NCI-H460 (cell line): ENCODE measurements around the gene IGFBP5. TPM values are rescaled to one million over a fixed set of nuclear protein-coding genes. Genes with fewer than 3 reads are reported as not detected.

ENCODE experiments used
- DNase-seq: peaks from one replicate; pipeline ENCODE4 v3.0.0-alpha.2; 2016; ENCODE audit warnings: low read depth; ENCODE audit errors: extremely low read depth
- total RNA-seq: library from RNA; depleted of rRNA; stranded (reverse); fragments of >200 nt; shearing (Covaris generic); gene quantifications from 2 replicates; pipeline ENCODE4 v1.2.3, GENCODE V29; 2014

IGFBP5 gene
- total RNA-seq, 1 experiment from 2014 or later = 0.82 TPM

DNA sequence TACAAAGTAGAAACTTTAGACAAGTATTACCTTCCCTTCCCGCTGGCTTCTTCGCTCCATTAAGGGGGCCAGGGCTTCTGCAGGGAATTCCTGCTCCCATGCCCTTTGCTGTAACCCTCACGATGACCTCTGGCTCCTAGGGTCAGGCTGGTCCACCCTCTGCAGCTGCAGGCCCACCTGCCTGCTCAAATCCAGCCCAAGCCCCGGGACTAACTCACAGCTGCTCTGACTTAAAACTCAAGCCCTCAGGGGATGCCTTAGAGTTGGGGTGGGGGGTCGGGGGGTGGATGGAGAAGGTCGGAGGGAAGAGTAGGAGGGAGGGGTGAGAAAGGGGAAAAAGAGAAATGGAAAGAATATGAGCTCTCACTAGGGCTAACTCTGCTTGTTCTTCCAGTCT lies 4.9 kb downstream of the IGFBP5 start:
- DNase-seq = no peak

GRCh38 chr2:216689397-216689796 lies 6.0 kb downstream of the IGFBP5 start:
- no peak for DNase-seq

DNA sequence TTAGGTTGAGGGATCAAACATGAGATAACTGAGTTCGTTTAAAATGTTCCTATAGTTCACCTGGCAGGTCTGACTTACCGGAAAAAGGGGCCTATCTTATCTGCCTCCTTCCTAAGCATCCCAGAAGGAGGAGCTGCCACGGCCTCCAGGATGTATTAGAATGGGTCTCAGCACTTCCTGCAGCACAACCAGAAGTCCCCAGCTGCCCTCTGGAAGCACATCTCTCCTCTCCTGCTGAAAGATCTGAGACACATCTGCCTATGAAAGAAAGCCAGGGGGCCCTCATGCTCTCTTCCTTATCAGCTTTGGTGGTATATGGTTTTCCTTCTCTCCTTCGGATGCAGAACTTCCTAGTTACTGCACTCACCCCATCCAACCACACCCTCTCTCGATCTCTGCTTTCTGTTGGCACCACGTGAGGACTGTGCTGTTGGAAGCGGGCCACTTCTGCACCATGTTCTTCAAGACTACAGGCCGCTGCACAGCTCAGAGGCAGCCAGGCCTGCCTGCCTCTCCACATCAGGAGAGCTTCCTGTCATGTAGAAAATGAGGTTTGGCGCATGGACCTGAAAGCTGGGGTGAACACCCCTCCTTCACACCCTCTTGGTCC lies 6.5 kb downstream of the IGFBP5 start:
- no peak for DNase-seq

DNA sequence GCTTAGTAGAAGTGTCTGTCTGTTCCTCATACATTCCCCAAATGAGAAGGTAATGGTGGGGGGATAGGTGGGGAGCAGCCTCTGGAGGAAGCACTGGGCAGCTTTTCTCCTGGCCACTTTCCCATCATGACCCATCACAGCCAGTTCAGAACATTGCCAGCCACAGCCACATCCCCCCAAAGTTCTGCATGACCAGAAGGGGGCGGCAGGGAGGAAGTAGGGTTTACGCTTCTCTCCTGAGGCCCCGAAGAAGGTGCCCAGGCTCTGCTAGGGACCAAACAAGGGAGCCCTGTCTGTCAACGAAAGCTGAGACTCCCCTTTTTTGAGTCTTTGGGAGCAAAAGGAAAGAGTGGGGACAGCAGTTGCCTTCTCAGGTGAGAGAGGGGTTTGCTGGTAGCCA lies 7.7 kb downstream of the IGFBP5 start:
- no peak for DNase-seq

DNA sequence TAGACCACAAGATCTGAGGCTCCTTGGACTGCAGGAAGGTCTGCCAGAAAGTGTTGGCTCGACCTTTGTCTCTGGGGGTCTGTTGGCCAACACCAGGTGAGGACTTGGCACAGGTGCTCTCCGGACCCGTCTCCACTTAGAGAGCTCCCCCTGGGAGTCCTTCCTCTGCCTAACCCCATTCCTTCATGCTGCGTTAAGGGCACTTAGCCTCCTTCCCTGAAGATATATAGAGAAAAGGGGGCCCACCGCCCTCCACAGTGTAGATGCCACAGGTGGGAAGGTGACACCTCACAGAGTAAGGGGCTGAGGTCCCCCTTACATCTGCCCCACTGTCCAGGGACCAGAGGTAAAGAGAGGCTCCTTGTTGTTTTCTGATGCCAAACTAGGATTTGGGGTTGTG lies 8.2 kb downstream of the IGFBP5 start:
- DNase-seq = no peak

GRCh38 chr2:216685327-216685875 lies 9.9 kb downstream of the IGFBP5 start:
- DNase-seq = no peak

DNA sequence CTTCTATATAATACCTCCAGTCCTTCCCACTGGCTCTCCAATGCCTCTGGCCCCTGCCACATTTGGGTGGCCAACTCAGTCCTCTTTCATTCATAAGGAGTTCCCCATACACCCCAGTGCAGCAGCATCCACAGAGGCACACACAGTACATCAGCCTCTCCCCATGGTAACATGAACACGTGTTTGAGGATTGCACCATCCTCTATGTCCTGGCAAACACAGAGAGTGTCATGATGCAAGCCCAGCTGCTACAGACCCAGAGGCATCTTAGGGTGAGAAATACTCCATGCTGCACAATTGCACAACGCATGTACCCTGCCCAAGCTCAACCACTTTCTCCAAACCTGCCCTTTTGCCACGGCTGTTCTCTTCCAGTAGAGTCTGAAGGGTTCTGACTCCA lies 11.5 kb downstream of the IGFBP5 start:
- peak; percentile 76 for DNase-seq

DNA sequence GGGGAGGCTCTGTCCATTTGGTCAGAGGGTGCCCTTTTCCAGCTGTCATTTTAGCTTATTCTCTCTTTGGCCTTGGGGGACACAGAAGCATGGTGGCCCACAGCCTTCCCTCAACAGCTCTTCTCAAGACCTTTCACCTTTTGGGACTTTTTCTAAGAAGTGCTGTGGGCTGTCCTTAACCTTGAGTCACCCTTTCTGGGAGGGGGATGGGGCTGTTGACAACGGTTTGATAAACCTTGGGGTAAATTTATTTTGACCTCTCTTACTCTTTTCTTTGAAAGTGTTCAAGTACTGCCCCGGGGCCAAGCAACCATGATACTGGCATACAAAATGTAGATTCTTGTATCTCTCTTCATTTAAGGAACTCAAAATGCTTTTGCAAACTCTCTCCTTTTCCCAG lies 13.7 kb downstream of the IGFBP5 start:
- DNase-seq = no peak

- DNase-seq = no peak
Measured at GRCh38 chr2:216680951-216681629, 14.3 kb downstream of the IGFBP5 start.

GRCh38 chr2:216679658-216680024 lies 15.7 kb downstream of the IGFBP5 start:
- DNase-seq = no peak

DNA sequence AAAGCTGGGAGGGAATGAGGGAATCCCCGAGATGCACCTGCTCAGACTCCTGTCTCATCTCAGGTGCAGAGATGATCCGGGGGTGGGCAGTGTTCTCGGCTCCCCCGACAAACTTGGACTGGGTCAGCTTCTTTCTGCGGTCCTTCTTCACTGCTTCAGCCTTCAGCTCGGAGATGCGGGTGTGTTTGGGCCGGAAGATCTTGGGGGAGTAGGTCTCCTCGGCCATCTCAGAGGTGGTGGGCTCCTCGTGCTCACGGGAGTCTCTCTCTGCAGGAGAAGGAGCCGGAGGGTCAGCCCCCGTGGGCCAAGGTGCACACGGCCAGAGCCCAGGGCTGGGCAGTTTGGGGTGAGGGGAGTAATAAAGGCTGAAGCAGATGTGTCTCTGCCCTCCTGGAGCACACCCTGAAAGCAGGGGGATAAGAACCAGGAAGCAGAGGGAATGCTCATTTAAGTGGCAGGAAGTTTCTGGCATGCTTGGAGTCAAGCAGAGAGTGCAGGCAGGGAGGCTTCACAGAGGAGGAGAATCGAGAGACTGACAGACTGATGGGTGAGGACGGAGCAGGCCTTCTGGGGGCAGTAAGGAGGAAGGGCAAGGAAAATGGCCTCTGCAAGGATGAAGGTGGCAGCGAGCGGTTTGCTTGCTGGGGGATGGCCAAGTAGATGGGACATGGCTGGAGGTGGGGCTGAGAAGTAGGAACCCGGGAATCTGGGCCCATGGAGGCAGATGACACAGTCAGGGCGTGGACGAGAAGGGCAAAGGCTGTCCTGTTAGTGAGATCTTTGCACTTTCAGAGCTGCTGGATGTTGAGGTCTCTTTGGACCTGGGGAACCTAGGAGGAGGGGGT lies 16.3 kb downstream of the IGFBP5 start:
- no peak for DNase-seq

- no peak for DNase-seq
Measured at GRCh38 chr2:216678098-216678465, 17.3 kb downstream of the IGFBP5 start.

DNA sequence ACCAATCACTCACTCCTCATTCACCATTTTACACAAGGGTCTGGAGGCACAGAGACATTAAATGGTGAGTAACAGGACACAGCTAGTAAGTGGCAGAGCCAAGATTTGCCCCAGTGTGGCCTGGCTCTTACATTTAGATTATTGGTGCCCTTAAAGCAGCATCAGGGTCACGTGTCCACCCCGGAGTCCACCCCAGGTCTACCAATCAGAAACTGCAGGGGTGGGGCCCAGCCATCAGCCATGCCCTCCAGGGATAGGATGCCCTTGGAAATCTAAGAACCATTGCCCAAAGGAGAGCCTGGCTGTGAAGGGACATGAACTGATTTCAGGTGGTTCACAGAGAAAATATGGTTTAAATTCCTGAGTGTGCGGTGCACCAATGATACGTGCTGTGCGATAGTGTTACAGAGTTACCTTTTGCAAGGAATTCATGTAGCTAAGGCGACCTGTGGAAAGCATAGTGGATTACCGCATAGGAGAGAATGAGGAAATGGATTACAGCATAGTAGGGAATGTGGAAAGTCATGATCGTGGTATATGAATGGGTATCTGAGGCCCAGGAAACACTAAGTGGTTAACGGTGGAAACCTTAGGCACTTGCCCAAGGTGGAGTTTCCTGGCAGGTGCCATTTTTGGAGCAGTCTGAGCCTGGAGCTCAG lies 17.8 kb downstream of the IGFBP5 start:
- DNase-seq = no peak

GRCh38 chr2:216676630-216677029 lies 18.7 kb downstream of the IGFBP5 start:
- no peak for DNase-seq

DNA sequence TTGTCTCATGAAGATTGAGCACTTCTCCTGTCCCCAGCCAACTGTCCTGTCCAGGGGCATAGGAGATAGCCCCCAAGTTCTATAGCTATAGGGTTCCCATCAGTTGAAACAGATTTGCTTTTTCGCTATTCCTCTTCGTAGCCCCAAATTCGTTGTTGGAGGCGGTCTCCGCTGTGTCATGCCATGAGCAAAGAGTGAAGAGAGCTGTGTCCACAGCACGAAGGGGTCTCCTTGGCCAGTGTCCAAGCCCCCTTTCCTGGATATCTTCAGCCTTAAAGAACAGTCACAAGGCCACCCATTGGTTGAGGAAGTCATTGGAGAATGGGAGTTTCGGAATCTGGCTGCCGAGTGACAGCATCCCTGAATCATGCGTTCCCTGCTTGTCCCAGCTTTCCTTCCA lies 21.0 kb downstream of the IGFBP5 start:
- no peak for DNase-seq

DNA sequence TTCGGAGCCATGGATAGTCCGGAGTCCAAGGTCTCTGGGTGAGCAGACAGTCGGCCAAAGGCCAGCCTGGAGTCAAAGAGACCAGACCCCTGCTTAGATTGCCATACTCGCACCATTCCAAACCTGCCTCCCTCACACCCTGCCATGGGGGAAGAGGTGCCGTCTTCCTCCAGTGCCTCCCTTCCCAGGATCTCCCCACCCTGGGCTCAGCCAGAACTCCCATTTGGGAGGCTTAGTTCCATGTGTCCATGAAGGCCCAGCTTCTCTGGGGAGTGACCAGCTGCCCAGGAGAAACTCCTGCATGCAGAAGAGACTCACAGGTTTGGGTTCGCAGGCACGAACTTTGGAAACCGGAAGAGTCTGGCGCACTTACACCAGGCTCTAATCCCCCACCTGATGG lies 21.7 kb downstream of the IGFBP5 start:
- DNase-seq = no peak

GRCh38 chr2:216673021-216673420 lies 22.3 kb downstream of the IGFBP5 start:
- no peak for DNase-seq

DNA sequence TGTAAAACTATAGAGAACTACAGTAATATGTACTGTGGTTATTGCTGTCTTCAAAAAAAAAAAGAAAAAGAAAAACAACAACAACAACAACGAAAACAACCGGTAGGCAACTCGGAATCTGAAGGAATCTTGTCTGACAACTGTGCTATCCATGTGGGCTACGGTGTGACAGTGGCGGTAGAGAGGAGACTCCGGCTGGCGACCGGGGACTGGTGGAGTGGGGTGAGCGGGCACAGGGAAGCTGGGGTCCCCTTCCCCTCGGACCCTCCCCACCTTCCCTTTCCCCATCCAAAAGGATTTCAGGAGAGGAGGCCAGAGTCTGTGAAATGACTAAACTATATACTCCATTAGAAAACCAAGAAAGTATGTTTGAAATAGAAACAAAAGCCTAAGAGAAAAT lies 22.9 kb downstream of the IGFBP5 start:
- DNase-seq = no peak

- no peak for DNase-seq
Measured at GRCh38 chr2:216671791-216672343, 23.5 kb downstream of the IGFBP5 start.

DNA sequence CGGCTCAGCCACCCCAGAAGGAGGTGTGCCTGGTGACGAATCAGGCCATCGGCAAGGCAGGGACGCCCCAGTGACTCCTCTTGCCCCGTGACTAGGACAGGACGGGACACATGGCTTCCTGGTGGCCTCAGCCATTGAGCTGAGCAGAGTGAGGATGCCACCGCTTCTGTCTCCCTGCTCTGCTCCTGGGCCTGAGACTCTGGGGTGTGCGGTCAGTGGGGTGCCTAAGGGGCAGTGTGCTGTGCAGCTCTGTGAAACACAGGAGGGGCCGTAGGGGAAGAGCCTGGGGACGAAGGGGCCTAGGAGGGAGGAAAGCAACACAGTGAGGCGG lies 24.3 kb downstream of the IGFBP5 start:
- DNase-seq = no peak
